Measurements from ENCODE around the gene AVPR2.

AVPR2 gene

GRCh38 chrX:153880440-153880815 lies 24.0 kb upstream of the AVPR2 start:
- H3K4me3 ChIP-seq (ENCODE audit: severe bottlenecking) = no peak overlapping the region
- no peaks in the 10 kb centered on the region for H3K27me3 ChIP-seq (ENCODE audit: insufficient read depth, poor library complexity, severe bottlenecking)
- no peak overlapping the region for H3K27ac ChIP-seq (ENCODE audit: poor library complexity, severe bottlenecking)
- ATAC-seq (ENCODE audit: low read depth) (no peak), DNase-seq (ENCODE audit: low spot score) (no peak)
- TF ChIP-seq CTCF (IDR thresholded peaks at IDR 0.05; ENCODE audit: poor library complexity, severe bottlenecking) = no peak
- peaks cover 9% of the 10 kb centered on the region for H3K4me1 ChIP-seq (ENCODE audit: insufficient read depth, poor library complexity, severe bottlenecking)
- H3K9me3 ChIP-seq (ENCODE audit: severe bottlenecking) = no peaks in the 10 kb centered on the region
- no peaks in the 10 kb centered on the region for H3K36me3 ChIP-seq (ENCODE audit: low read depth)

- H3K9me3 ChIP-seq (ENCODE audit: severe bottlenecking) = no peaks in the 10 kb centered on the region
- H3K36me3 ChIP-seq (ENCODE audit: low read depth) = no peaks in the 10 kb centered on the region
- peak overlapping the region; percentile 54 for H3K27ac ChIP-seq (ENCODE audit: poor library complexity, severe bottlenecking)
- H3K4me1 ChIP-seq (ENCODE audit: insufficient read depth, poor library complexity, severe bottlenecking) = peaks cover 9% of the 10 kb centered on the region
- no peak for TF ChIP-seq CTCF (IDR thresholded peaks at IDR 0.05; ENCODE audit: poor library complexity, severe bottlenecking)
- ATAC-seq (ENCODE audit: low read depth) = no peak
- peak; percentile 23 for DNase-seq (ENCODE audit: low spot score)
- H3K27me3 ChIP-seq (ENCODE audit: insufficient read depth, poor library complexity, severe bottlenecking) = no peaks in the 10 kb centered on the region
- H3K4me3 ChIP-seq (ENCODE audit: severe bottlenecking) = no peak overlapping the region
Observed at GRCh38 chrX:153881281-153881680, 23.2 kb upstream of the AVPR2 start.

GRCh38 chrX:153882086-153882498 lies 22.4 kb upstream of the AVPR2 start:
- Histone ChIP-seq H3K27me3 (ENCODE audit: insufficient read depth, poor library complexity, severe bottlenecking) (no peaks in the 10 kb centered on the region), H3K4me3 (ENCODE audit: severe bottlenecking) (no peak overlapping the region), H3K36me3 (ENCODE audit: low read depth) (no peaks in the 10 kb centered on the region), H3K27ac (ENCODE audit: poor library complexity, severe bottlenecking) (peak overlapping the region; percentile 54), H3K9me3 (ENCODE audit: severe bottlenecking) (no peaks in the 10 kb centered on the region), H3K4me1 (ENCODE audit: insufficient read depth, poor library complexity, severe bottlenecking) (peaks cover 9% of the 10 kb centered on the region)
- TF ChIP-seq CTCF (IDR thresholded peaks at IDR 0.05; ENCODE audit: poor library complexity, severe bottlenecking) = no peak
- DNase-seq (ENCODE audit: low spot score) (peak; percentile 34), ATAC-seq (ENCODE audit: low read depth) (peak; percentile 38; the same call in 2 of the 3 replicates)

- Histone ChIP-seq H3K4me3 (ENCODE audit: severe bottlenecking) (no peak overlapping the region), H3K36me3 (ENCODE audit: low read depth) (no peaks in the 10 kb centered on the region), H3K27ac (ENCODE audit: poor library complexity, severe bottlenecking) (peak overlapping the region; percentile 54), H3K9me3 (ENCODE audit: severe bottlenecking) (no peaks in the 10 kb centered on the region), H3K27me3 (ENCODE audit: insufficient read depth, poor library complexity, severe bottlenecking) (no peaks in the 10 kb centered on the region), H3K4me1 (ENCODE audit: insufficient read depth, poor library complexity, severe bottlenecking) (peaks cover 9% of the 10 kb centered on the region)
- ATAC-seq (ENCODE audit: low read depth) (no peak), DNase-seq (ENCODE audit: low spot score) (peak; percentile 23)
- no peak for TF ChIP-seq CTCF (IDR thresholded peaks at IDR 0.05; ENCODE audit: poor library complexity, severe bottlenecking)
Observed at GRCh38 chrX:153882557-153882956, 21.9 kb upstream of the AVPR2 start.

- no peak for TF ChIP-seq CTCF (IDR thresholded peaks at IDR 0.05; ENCODE audit: poor library complexity, severe bottlenecking)
- no peak overlapping the region for H3K4me3 ChIP-seq (ENCODE audit: severe bottlenecking)
- H3K4me1 ChIP-seq (ENCODE audit: insufficient read depth, poor library complexity, severe bottlenecking) = peaks cover 9% of the 10 kb centered on the region
- peak; percentile 31 for DNase-seq (ENCODE audit: low spot score)
- no peaks in the 10 kb centered on the region for H3K9me3 ChIP-seq (ENCODE audit: severe bottlenecking)
- no peak for ATAC-seq (ENCODE audit: low read depth)
- H3K36me3 ChIP-seq (ENCODE audit: low read depth) = no peaks in the 10 kb centered on the region
- H3K27me3 ChIP-seq (ENCODE audit: insufficient read depth, poor library complexity, severe bottlenecking) = no peaks in the 10 kb centered on the region
- H3K27ac ChIP-seq (ENCODE audit: poor library complexity, severe bottlenecking) = peak overlapping the region; percentile 54
Observed at GRCh38 chrX:153883163-153883843, 21.2 kb upstream of the AVPR2 start.

Measured in RWPE2 (cell line).